HCT116 (cell line): ENCODE results near the gene TALDO1. TPM values are rescaled to one million over a fixed set of nuclear protein-coding genes. Genes with fewer than 3 reads are reported as not detected.

ENCODE experiments used
- ATAC-seq: fragments of 200-7000 bp; cut with Tn5 transposase; 2 replicates; pipeline ENCODE4 v1.9.1; 2020; ENCODE audit warnings: mild to moderate bottlenecking, moderate library complexity
- BruUV-seq: library from RNA; stranded (reverse); fragments of 400-500 nt; replicated peaks from 2 replicates; lab custom pipeline; 2021; lab: Mats Ljungman, UMichigan
- CTCF ChIA-PET: fragments of 300-600 bp; sonication (Branson Sonifier 250); formaldehyde crosslinking; loops from one replicate; lab custom pipeline; 2021; ENCODE audit warnings: antibody characterized with exemption; lab: Charles Lee
- POLR2A ChIA-PET: fragments of 300-600, 350-600 bp; sonication (Branson Sonifier 250); formaldehyde crosslinking; loops from one replicate; lab custom pipeline; 2021; ENCODE audit warnings: antibody characterized with exemption; lab: Charles Lee
- RAD21 ChIA-PET, 2 experiments: fragments of 300-600 bp; sonication (Branson Sonifier 250); formaldehyde crosslinking; loops; one replicate each; lab custom pipeline; 2023; ENCODE audit warnings: low total read pairs in 2 of 2; ENCODE audit not compliant: uncharacterized antibody in 2 of 2, unreplicated experiment in 2 of 2, low non-redundant PET in 1 of 2; lab: Charles Lee
- DNase-seq: peaks from one replicate; pipeline ENCODE4 v3.0.0-alpha.2; 2010; ENCODE audit warnings: low read depth, low spot score
- H2AFZ ChIP-seq: fragments of 200-600 bp; shearing (Covaris generic), sonication (generic); 2 replicates; pipeline ENCODE4 v1.6.1; 2017; ENCODE audit warnings: low read depth, mixed run types, mixed read lengths, antibody characterized with exemption, low read length; ENCODE audit not compliant: poor library complexity, severe bottlenecking
- H3K27ac ChIP-seq: 2 replicates; pipeline ENCODE4 v1.5.1; 2012; ENCODE audit warnings: low read depth, low read length
- H3K27me3 ChIP-seq: fragments of 200-600 bp; sonication (generic); 2 replicates; pipeline ENCODE4 v1.6.1; 2016; ENCODE audit warnings: mixed run types, low read length, mixed read lengths; ENCODE audit not compliant: insufficient read depth
- H3K36me3 ChIP-seq, 2 experiments: fragments of 200-500 bp in 1 of 2; fragments of 200-600 bp in 1 of 2; sonication (Bioruptor generic) in 1 of 2; sonication (generic) in 1 of 2; 2 replicates each; pipeline versions ENCODE4 v1.5.1 to v1.6.1; 2014 to 2016; ENCODE audit warnings: low read length in 2 of 2, inconsistent platforms in 1 of 2, mixed read lengths in 1 of 2, mixed run types in 1 of 2; ENCODE audit not compliant: insufficient read depth in 2 of 2, control insufficient read depth in 1 of 2
- H3K4me1 ChIP-seq, 2 experiments: fragments of 200-600 bp in 1 of 2; sonication (generic) in 1 of 2; 2 replicates each; pipeline versions ENCODE4 v1.5.1 to v1.6.1; 2012 to 2017; ENCODE audit warnings: low read length in 2 of 2, inconsistent platforms in 1 of 2, mild to moderate bottlenecking in 1 of 2, mixed read lengths in 1 of 2, mixed run types in 1 of 2, moderate library complexity in 1 of 2; ENCODE audit not compliant: insufficient read depth in 2 of 2, control insufficient read depth in 1 of 2
- H3K4me2 ChIP-seq: fragments of 200-600 bp; sonication (generic); 2 replicates; pipeline ENCODE4 v1.6.1; 2017; ENCODE audit warnings: mixed run types, low read length, mixed read lengths
- H3K4me3 ChIP-seq, 2 experiments: fragments of 200-600 bp in 1 of 2; sonication (generic) in 1 of 2; replicated peaks in 1 of 2; 2 replicates each; pipeline ENCODE4 v1.5.1; 2011 to 2016; ENCODE audit warnings: low read length in 2 of 2, control low read depth in 1 of 2, low read depth in 1 of 2, mild to moderate bottlenecking in 1 of 2, mixed read lengths in 1 of 2, mixed run types in 1 of 2
- H3K79me2 ChIP-seq: fragments of 200-600 bp; sonication (generic); 2 replicates; pipeline ENCODE4 v1.6.1; 2017; ENCODE audit warnings: mild to moderate bottlenecking, mixed run types, low read length, moderate library complexity, mixed read lengths; ENCODE audit not compliant: insufficient read depth
- H3K9ac ChIP-seq: fragments of 200-600 bp; sonication (generic); 2 replicates; pipeline ENCODE4 v1.6.1; 2016; ENCODE audit warnings: low read length, mixed read lengths
- H3K9me2 ChIP-seq: fragments of 200-600 bp; sonication (generic), shearing (Covaris generic); 2 replicates; pipeline ENCODE4 v1.6.1; 2017; ENCODE audit warnings: mixed run types, mild to moderate bottlenecking, moderate library complexity; ENCODE audit not compliant: insufficient read depth
- H3K9me3 ChIP-seq, 2 experiments: fragments of 200-500 bp in 1 of 2; fragments of 200-600 bp in 1 of 2; sonication (Bioruptor generic) in 1 of 2; sonication (generic) in 1 of 2; 2 replicates each; pipeline ENCODE4 v1.6.1; 2014 to 2017; ENCODE audit warnings: low read length in 2 of 2, mixed read lengths in 2 of 2, inconsistent platforms in 1 of 2, low read depth in 1 of 2, mild to moderate bottlenecking in 1 of 2, mixed run types in 1 of 2, moderate library complexity in 1 of 2; ENCODE audit not compliant: control insufficient read depth in 1 of 2, insufficient read depth in 1 of 2
- H4K20me1 ChIP-seq: fragments of 200-600 bp; sonication (generic), shearing (Covaris generic); 2 replicates; pipeline ENCODE4 v1.6.1; 2017; ENCODE audit warnings: mixed run types, mild to moderate bottlenecking, moderate library complexity; ENCODE audit not compliant: insufficient read depth
- ELF1 ChIP-seq: IDR thresholded peaks from 2 replicates; pipeline ENCODE4 v1.6.1; 2012; ENCODE audit warnings: low read depth, borderline replicate concordance
- MAX ChIP-seq: IDR thresholded peaks from 2 replicates; pipeline ENCODE4 v1.6.1; 2012
- RAD21 ChIP-seq: IDR thresholded peaks from 2 replicates; pipeline ENCODE4 v1.6.1; 2012; ENCODE audit warnings: low read depth, mild to moderate bottlenecking
- TCF7L2 ChIP-seq: IDR thresholded peaks from 2 replicates; pipeline ENCODE4 v1.7.0; 2011; ENCODE audit warnings: borderline replicate concordance, inconsistent platforms; ENCODE audit not compliant: insufficient read depth, insufficient read length; ENCODE audit errors: extremely low read depth
- YY1 ChIP-seq: IDR thresholded peaks from 2 replicates; pipeline ENCODE4 v1.6.1; 2011; ENCODE audit warnings: low read length, low read depth, moderate library complexity, mild to moderate bottlenecking; ENCODE audit not compliant: insufficient replicate concordance; ENCODE audit errors: extremely low read depth
- ZBTB33 ChIP-seq: IDR thresholded peaks from 2 replicates; pipeline ENCODE4 v1.6.1; 2011; ENCODE audit warnings: mild to moderate bottlenecking, low read length, moderate library complexity; ENCODE audit not compliant: insufficient replicate concordance; ENCODE audit errors: extremely low read depth
- ZFX ChIP-seq: fragments of 450-650 bp; IDR thresholded peaks from 2 replicates; pipeline ENCODE4 v1.6.1; 2017
- intact Hi-C: fragments of 100-400 bp; cut with micrococcal nuclease; formaldehyde crosslinking; loops from 2 replicates; pipeline ENCODE4 v1.10.0; 2022
- total RNA-seq: library from RNA; stranded (reverse); gene quantifications from one replicate; pipeline ENCODE4 v1.2.1, GENCODE V29; 2021; ENCODE audit not compliant: unreplicated experiment

The TALDO1 gene
- total RNA-seq, 1 experiment from 2014 or later, result 242 TPM

- Histone ChIP-seq H3K9ac (peak overlapping the region; percentile 89), H3K4me1 (peaks cover 41 to 64% of the 10 kb centered on the region in 2 experiments), H3K27ac (peak overlapping the region; percentile 99), H3K9me3 (no peaks in the 10 kb centered on the region), H3K4me3 (peak overlapping the region; percentile 87 to 96), H3K79me2 (peaks cover 37% of the 10 kb centered on the region), H3K9me2 (no peaks in the 10 kb centered on the region), H2AFZ (no peak overlapping the region), H3K4me2 (peak overlapping the region; percentile 98), H3K27me3 (no peaks in the 10 kb centered on the region), H4K20me1 (no peaks in the 10 kb centered on the region), H3K36me3 (0 out of 4 replicates have a peak, but pooled peaks cover 0 to 7% of the 10 kb centered on the region in 2 experiments)
- CTCF ChIA-PET, result no interaction called here
- DNase-seq, result no peak
- intact Hi-C loops, result no loop called here
- RAD21 ChIA-PET, result no interaction called here
- ATAC-seq, result peak; percentile 0; the same call in 1 of the 2 replicates
- POLR2A ChIA-PET, result no interaction called here
- TF ChIP-seq ELF1 (no peak), MAX (no peak), ZFX (no peak), TCF7L2 (no peak), YY1 (no peak), ZBTB33 (no peak), RAD21 (no peak)
- BruUV-seq, result no TSS peak
Observed at GRCh38 chr11:707817-708420, 39.3 kb upstream of the TALDO1 start.
